C4-2B (cell line): ENCODE data around the gene GPC5.

Experiments
- H3K27ac ChIP-seq: fragments of 450-650 bp; 2 replicates; pipeline ENCODE4 v1.5.1; 2017
- CTCF ChIP-seq: fragments of 450-650 bp; conservative IDR thresholded peaks from 2 replicates; pipeline ENCODE4 v1.5.1; 2017; ENCODE audit warnings: mild to moderate bottlenecking
- ZFX ChIP-seq: fragments of 450-650 bp; IDR thresholded peaks from 2 replicates; pipeline ENCODE4 v1.6.1; 2017

Gene GPC5

GRCh38 chr13:91767651-91768050 is 369.2 kb downstream of the GPC5 start:
- TF ChIP-seq ZFX (no peak), CTCF (no peak)
- H3K27ac ChIP-seq, result no peak overlapping the region

GRCh38 chr13:91768746-91769145 is 370.3 kb downstream of the GPC5 start:
- H3K27ac ChIP-seq, result no peak overlapping the region
- TF ChIP-seq ZFX, result no peak
- no peak for TF ChIP-seq CTCF

- no peak overlapping the region for H3K27ac ChIP-seq
- TF ChIP-seq CTCF, result no peak
- TF ChIP-seq ZFX, result no peak
Measured at GRCh38 chr13:91771229-91771628, 372.8 kb downstream of the GPC5 start.

- no peak overlapping the region for H3K27ac ChIP-seq
- TF ChIP-seq ZFX (no peak), CTCF (no peak)
Measured at GRCh38 chr13:91773591-91774227, 375.3 kb downstream of the GPC5 start.

- no peak for TF ChIP-seq CTCF
- TF ChIP-seq ZFX, result no peak
- H3K27ac ChIP-seq, result no peak overlapping the region
Measured at GRCh38 chr13:91774397-91774796, 376.0 kb downstream of the GPC5 start.

GRCh38 chr13:91776611-91777193 is 378.3 kb downstream of the GPC5 start:
- no peak for TF ChIP-seq ZFX
- no peak for TF ChIP-seq CTCF
- no peak overlapping the region for H3K27ac ChIP-seq

GRCh38 chr13:91778123-91778522 is 379.7 kb downstream of the GPC5 start:
- TF ChIP-seq ZFX, result no peak
- no peak for TF ChIP-seq CTCF
- H3K27ac ChIP-seq, result no peak overlapping the region
